H9 (cell line): ENCODE measurements around the gene RALGAPB. TPM values are rescaled to one million over a fixed set of nuclear protein-coding genes. Genes with fewer than 3 reads are reported as not detected.
A peak's percentile ranks its signal among the peaks of the same experiment; 100 is the strongest.

ENCODE experiments used
- DNase-seq: peaks from one replicate; pipeline ENCODE4 v3.0.0-alpha.2; 2017
- H2AFZ ChIP-seq: one replicate; pipeline ENCODE4 v1.6.1; 2013; ENCODE audit warnings: mild to moderate bottlenecking, low read length, control low read depth, moderate library complexity
- H2AK5ac ChIP-seq: 2 replicates; pipeline ENCODE4 v1.6.1; 2013; ENCODE audit warnings: low read length, control low read depth, mixed read lengths; ENCODE audit not compliant: insufficient read length
- H2BK120ac ChIP-seq: one replicate; pipeline ENCODE4 v1.6.1; 2013; ENCODE audit warnings: low read depth, mild to moderate bottlenecking, low read length, control low read depth, inconsistent platforms; ENCODE audit not compliant: poor library complexity, severe bottlenecking
- H2BK12ac ChIP-seq: 2 replicates; pipeline ENCODE4 v1.6.1; 2013; ENCODE audit warnings: low read length, control low read depth, mixed read lengths, low read depth; ENCODE audit not compliant: insufficient read length
- H2BK15ac ChIP-seq: 2 replicates; pipeline ENCODE4 v1.6.1; 2013; ENCODE audit warnings: low read depth, low read length, control low read depth
- H2BK20ac ChIP-seq: one replicate; pipeline ENCODE4 v1.6.1; 2013; ENCODE audit warnings: low read depth, mild to moderate bottlenecking, low read length, control low read depth, inconsistent platforms; ENCODE audit not compliant: poor library complexity, severe bottlenecking
- H2BK5ac ChIP-seq: 2 replicates; pipeline ENCODE4 v1.6.1; 2013; ENCODE audit warnings: low read length, control low read depth, mixed read lengths; ENCODE audit not compliant: insufficient read length
- H3K14ac ChIP-seq: 2 replicates; pipeline ENCODE4 v1.6.1; 2013; ENCODE audit warnings: low read length, control low read depth; ENCODE audit not compliant: insufficient read depth
- H3K18ac ChIP-seq: 2 replicates; pipeline ENCODE4 v1.6.1; 2013; ENCODE audit warnings: low read depth, mild to moderate bottlenecking, mixed read lengths, low read length, control low read depth; ENCODE audit not compliant: insufficient read length
- H3K23ac ChIP-seq: 2 replicates; pipeline ENCODE4 v1.6.1; 2013; ENCODE audit warnings: low read length, control low read depth, mixed read lengths, low read depth; ENCODE audit not compliant: insufficient read length
- H3K23me2 ChIP-seq: 2 replicates; pipeline ENCODE4 v1.6.1; 2013; ENCODE audit warnings: low read depth, mild to moderate bottlenecking, mixed read lengths, low read length, control low read depth; ENCODE audit not compliant: insufficient read length, poor library complexity, severe bottlenecking
- H3K27ac ChIP-seq: 2 replicates; pipeline ENCODE4 v1.5.1; 2013; ENCODE audit warnings: low read length, control low read depth, mixed read lengths, low read depth; ENCODE audit not compliant: insufficient read length
- H3K27me3 ChIP-seq: 2 replicates; pipeline ENCODE4 v1.6.1; 2013; ENCODE audit warnings: low read length, control low read depth, inconsistent platforms; ENCODE audit not compliant: insufficient read depth
- H3K4ac ChIP-seq: 2 replicates; pipeline ENCODE4 v1.6.1; 2013; ENCODE audit warnings: low read depth, mild to moderate bottlenecking, control low read depth, inconsistent platforms, low read length, moderate library complexity
- H3K4me1 ChIP-seq: 2 replicates; pipeline ENCODE4 v1.6.1; 2013; ENCODE audit warnings: low read length, control low read depth, inconsistent platforms; ENCODE audit not compliant: insufficient read depth
- H3K4me2 ChIP-seq: 2 replicates; pipeline ENCODE4 v1.6.1; 2013; ENCODE audit warnings: low read length, control low read depth, mixed read lengths; ENCODE audit not compliant: insufficient read length, insufficient read depth
- H3K56ac ChIP-seq: 2 replicates; pipeline ENCODE4 v1.6.1; 2013; ENCODE audit warnings: low read depth, mild to moderate bottlenecking, mixed read lengths, low read length, control low read depth; ENCODE audit not compliant: insufficient read length
- H3K79me1 ChIP-seq: 2 replicates; pipeline ENCODE4 v1.6.1; 2013; ENCODE audit warnings: low read depth, mild to moderate bottlenecking, moderate library complexity, low read length, control low read depth, inconsistent platforms; ENCODE audit not compliant: insufficient read depth, poor library complexity, severe bottlenecking
- H3K79me2 ChIP-seq: 2 replicates; pipeline ENCODE4 v1.6.1; 2013; ENCODE audit warnings: low read length, control low read depth, inconsistent platforms; ENCODE audit not compliant: insufficient read depth
- H3K9ac ChIP-seq: 2 replicates; pipeline ENCODE4 v1.6.1; 2013; ENCODE audit warnings: low read length, control low read depth, mixed read lengths; ENCODE audit not compliant: insufficient read length; ENCODE audit errors: extremely low read depth
- H3K9me3 ChIP-seq: one replicate; pipeline ENCODE4 v1.6.1; 2013; ENCODE audit warnings: low read depth, low read length, inconsistent platforms; ENCODE audit not compliant: control insufficient read depth
- H3T11ph ChIP-seq: one replicate; pipeline ENCODE4 v1.6.1; 2013; ENCODE audit warnings: mild to moderate bottlenecking, low read length, control low read depth, inconsistent platforms
- H4K20me1 ChIP-seq: one replicate; pipeline ENCODE4 v1.6.1; 2013; ENCODE audit not compliant: control insufficient read depth, insufficient read length, insufficient read depth
- H4K5ac ChIP-seq: 2 replicates; pipeline ENCODE4 v1.6.1; 2013; ENCODE audit warnings: low read depth, mild to moderate bottlenecking, mixed read lengths, low read length, control low read depth; ENCODE audit not compliant: insufficient read length
- H4K8ac ChIP-seq: replicated peaks from 2 replicates; pipeline ENCODE4 v1.6.1; 2013; ENCODE audit warnings: low read length, control low read depth, mixed read lengths, low read depth; ENCODE audit not compliant: insufficient read length
- H4K91ac ChIP-seq: 2 replicates; pipeline ENCODE4 v1.6.1; 2013; ENCODE audit warnings: low read depth, mild to moderate bottlenecking, moderate library complexity, mixed read lengths, low read length, control low read depth; ENCODE audit not compliant: insufficient read length
- H3K27ac Mint-ChIP-seq, 3 experiments: 2 replicates in 2 of 3; 3 replicates in 1 of 3; pipeline ENCODE4 v1.8.0; 2020 to 2021; ENCODE audit warnings: mixed read lengths in 3 of 3, mild to moderate bottlenecking in 1 of 3, moderate library complexity in 1 of 3
- H3K27me3 Mint-ChIP-seq: 2 replicates; pipeline ENCODE4 v1.8.0; 2021; ENCODE audit warnings: low read depth, mild to moderate bottlenecking, moderate library complexity, mixed read lengths
- H3K36me3 Mint-ChIP-seq, 3 experiments: 2 replicates in 2 of 3; 3 replicates in 1 of 3; pipeline ENCODE4 v1.8.0; 2020 to 2021; ENCODE audit warnings: low read depth in 3 of 3, mixed read lengths in 3 of 3; ENCODE audit not compliant: insufficient read depth in 1 of 3
- H3K4me1 Mint-ChIP-seq, 2 experiments: 2 replicates each; pipeline ENCODE4 v1.8.0; 2020; ENCODE audit warnings: mixed read lengths in 2 of 2
- H3K4me3 Mint-ChIP-seq, 2 experiments: 2 replicates in 1 of 2; 3 replicates in 1 of 2; pipeline ENCODE4 v1.8.0; 2020 to 2021; ENCODE audit warnings: mild to moderate bottlenecking in 2 of 2, mixed read lengths in 2 of 2, moderate library complexity in 1 of 2
- H3K9me3 Mint-ChIP-seq, 2 experiments: 2 replicates in 1 of 2; 3 replicates in 1 of 2; pipeline ENCODE4 v1.8.0; 2020; ENCODE audit warnings: mild to moderate bottlenecking in 2 of 2, mixed read lengths in 2 of 2, moderate library complexity in 1 of 2
- CTCF ChIP-seq: fragments of 200-600 bp; sonication (generic); conservative IDR thresholded peaks from 3 replicates; pipeline ENCODE4 v1.8.0; 2021; ENCODE audit warnings: antibody characterized with exemption, mild to moderate bottlenecking
- WGBS: extraction: QIAGEN DNeasy Blood & Tissue Kit; methylation state at CpG from one replicate; pipeline ENCODE4 v1.1.7; 2013; ENCODE audit warnings: missing lambda C conversion rate, low lambda C conversion rate, mixed read lengths; ENCODE audit not compliant: insufficient read length; ENCODE audit errors: extremely low coverage; 5-methylcytosine and 5-hydroxymethylcytosine counted together
- total RNA-seq: library from RNA; stranded (reverse); gene quantifications from 2 replicates; pipeline ENCODE4 v1.2.1, GENCODE V29; 2021

Gene RALGAPB
- total RNA-seq, 1 experiment from 2014 or later: 28.5 TPM

DNA sequence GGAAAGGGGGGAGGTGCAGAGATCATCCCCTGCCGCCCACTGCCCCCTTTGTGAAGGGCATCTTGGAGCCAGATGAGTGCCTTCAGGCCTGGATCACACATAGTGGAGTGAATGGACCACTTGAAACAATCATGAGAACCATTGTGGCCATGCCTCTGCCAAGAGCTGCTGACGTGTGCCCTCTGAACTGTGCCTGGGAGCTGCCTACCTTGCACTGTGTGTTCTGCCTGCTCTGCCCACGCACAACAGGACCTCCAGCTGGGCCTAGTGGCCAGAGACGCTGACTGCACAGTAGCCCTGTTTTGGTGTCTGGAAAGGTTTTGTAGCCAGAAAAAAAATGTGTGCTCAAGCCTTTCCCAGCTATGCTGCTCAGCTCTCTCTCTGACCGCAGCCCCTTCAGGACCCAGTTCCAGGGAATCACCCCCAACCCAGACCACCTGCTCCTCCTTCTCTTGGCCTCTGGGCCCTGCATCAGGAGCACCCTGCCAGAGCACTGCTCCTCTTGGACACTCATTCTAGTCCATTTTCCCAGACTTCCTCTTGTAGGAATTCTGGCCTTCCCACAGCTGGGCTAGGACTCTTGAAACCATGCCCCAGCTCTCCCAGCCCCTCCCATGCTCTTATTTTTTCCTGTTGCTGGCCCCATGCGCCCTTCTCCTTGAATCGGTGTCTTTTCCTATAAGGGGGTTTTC lies 106.7 kb downstream of the RALGAPB start:
- Histone ChIP-seq H2BK5ac (no peak overlapping the region), H3K79me1 (no peaks in the 10 kb centered on the region), H4K91ac (no peak overlapping the region), H3K9ac (no peak overlapping the region), H2BK12ac (no peak overlapping the region), H2AK5ac (no peak overlapping the region), H3K14ac (no peak overlapping the region; the same call in 1 of the 2 replicates), H3K23ac (no peak overlapping the region), H2AFZ (no peak overlapping the region), H3K23me2 (no peaks in the 10 kb centered on the region), H3K4me1 (no peaks in the 10 kb centered on the region), H3K27ac (no peak overlapping the region), H3K4me2 (no peak overlapping the region), H3T11ph (no peak overlapping the region), H3K9me3 (no peaks in the 10 kb centered on the region), H2BK15ac (no peak overlapping the region), H3K56ac (no peak overlapping the region), H4K20me1 (no peaks in the 10 kb centered on the region), H3K4ac (no peak overlapping the region), H4K8ac (no peak overlapping the region), H3K18ac (no peak overlapping the region), H3K27me3 (no peaks in the 10 kb centered on the region), H4K5ac (no peak overlapping the region), H2BK20ac (no peak overlapping the region), H2BK120ac (no peak overlapping the region), H3K79me2 (no peaks in the 10 kb centered on the region)
- Mint-ChIP-seq H3K27ac (peak overlapping the region in 1 of 3 experiments; percentile 34; a peak in 2 of 7 replicates), H3K36me3 (peaks cover 0 to 16% (median 12%) of the 10 kb centered on the region in 3 experiments; a peak in 5 of 7 replicates), H3K9me3 (no peaks in the 10 kb centered on the region), H3K4me3 (no peak overlapping the region), H3K27me3 (peaks cover 1% of the 10 kb centered on the region; the same call in 1 of the 2 replicates), H3K4me1 (peaks cover 32 to 41% of the 10 kb centered on the region in 2 experiments)
- no CpG with 5 or more reads among the region's 7 CpGs for WGBS
- TF ChIP-seq CTCF: no peak
- DNase-seq: no peak
